Tibial nerve (tissue), 3 donors: ENCODE measurements around the gene CNKSR1.

Experiments
- POLR2A ChIP-seq, 2 donors: fragments of 450-650 bp; IDR thresholded peaks; one replicate each; pipeline ENCODE4 v1.6.1; 2017; ENCODE audit warnings: antibody characterized with exemption in 2 of 2, mild to moderate bottlenecking in 2 of 2, moderate library complexity in 2 of 2
- TF ChIP-seq, protein P1 (sequence below), 5 experiments: fragments of 200-600 bp in 3 of 5; fragments of 450-650 bp in 2 of 5; sonication (generic) in 3 of 5; IDR thresholded peaks; one replicate each; pipeline ENCODE4 v1.5.1; 2016 to 2019; ENCODE audit warnings: antibody characterized with exemption in 5 of 5, mild to moderate bottlenecking in 3 of 5, moderate library complexity in 2 of 5

DNA sequence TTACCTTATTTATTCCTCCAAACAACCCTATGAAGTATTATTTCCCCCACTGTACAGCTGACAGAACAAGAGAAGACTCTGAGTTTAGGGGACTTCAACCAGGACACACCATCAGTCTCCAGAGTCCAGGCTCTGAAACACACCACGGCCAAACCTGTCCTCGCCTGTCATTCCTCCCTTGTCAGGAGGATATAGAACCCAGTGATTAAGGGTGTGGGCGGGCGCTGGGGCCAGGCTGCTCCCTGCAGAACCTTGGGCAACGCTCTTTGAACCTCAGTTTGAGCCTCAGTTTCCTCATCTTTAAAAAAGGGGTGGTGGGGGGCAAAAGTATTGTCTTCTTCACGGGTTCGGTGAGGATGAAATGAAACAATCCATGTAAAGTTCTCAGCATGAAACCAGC, 47.3 kb downstream of the CNKSR1 start:
- TF ChIP-seq POLR2A (IDR thresholded peaks at IDR 0.05): no peak
- TF ChIP-seq, protein P1, sequence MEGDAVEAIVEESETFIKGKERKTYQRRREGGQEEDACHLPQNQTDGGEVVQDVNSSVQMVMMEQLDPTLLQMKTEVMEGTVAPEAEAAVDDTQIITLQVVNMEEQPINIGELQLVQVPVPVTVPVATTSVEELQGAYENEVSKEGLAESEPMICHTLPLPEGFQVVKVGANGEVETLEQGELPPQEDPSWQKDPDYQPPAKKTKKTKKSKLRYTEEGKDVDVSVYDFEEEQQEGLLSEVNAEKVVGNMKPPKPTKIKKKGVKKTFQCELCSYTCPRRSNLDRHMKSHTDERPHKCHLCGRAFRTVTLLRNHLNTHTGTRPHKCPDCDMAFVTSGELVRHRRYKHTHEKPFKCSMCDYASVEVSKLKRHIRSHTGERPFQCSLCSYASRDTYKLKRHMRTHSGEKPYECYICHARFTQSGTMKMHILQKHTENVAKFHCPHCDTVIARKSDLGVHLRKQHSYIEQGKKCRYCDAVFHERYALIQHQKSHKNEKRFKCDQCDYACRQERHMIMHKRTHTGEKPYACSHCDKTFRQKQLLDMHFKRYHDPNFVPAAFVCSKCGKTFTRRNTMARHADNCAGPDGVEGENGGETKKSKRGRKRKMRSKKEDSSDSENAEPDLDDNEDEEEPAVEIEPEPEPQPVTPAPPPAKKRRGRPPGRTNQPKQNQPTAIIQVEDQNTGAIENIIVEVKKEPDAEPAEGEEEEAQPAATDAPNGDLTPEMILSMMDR (IDR thresholded peaks at IDR 0.05): no peak
